Osteoblast (primary cell): ENCODE data around the gene TMEM266. TPM values are rescaled to one million over a fixed set of nuclear protein-coding genes. Genes with fewer than 3 reads are reported as not detected.

Experiments used
- DNase-seq: peaks from one replicate; pipeline ENCODE4 v3.0.0; 2011; ENCODE audit warnings: low spot score, mixed read lengths; ENCODE audit not compliant: insufficient read length; ENCODE audit errors: missing footprints
- H2AFZ ChIP-seq: 2 replicates; pipeline ENCODE4 v1.6.0; 2011; ENCODE audit warnings: mild to moderate bottlenecking, low read length
- H3K27ac ChIP-seq: 2 replicates; pipeline ENCODE4 v1.5.1; 2011; ENCODE audit warnings: mild to moderate bottlenecking, low read depth, low read length, moderate library complexity
- H3K27me3 ChIP-seq: 2 replicates; pipeline ENCODE4 v1.6.0; 2012; ENCODE audit warnings: mild to moderate bottlenecking, control low read depth, inconsistent platforms, low read length, moderate library complexity; ENCODE audit not compliant: insufficient read depth
- H3K36me3 ChIP-seq: 2 replicates; pipeline ENCODE4 v1.5.1; 2011; ENCODE audit warnings: mild to moderate bottlenecking, low read length, control low read depth, moderate library complexity; ENCODE audit not compliant: insufficient read depth
- H3K4me1 ChIP-seq: 2 replicates; pipeline ENCODE4 v1.5.1; 2011; ENCODE audit warnings: mild to moderate bottlenecking, low read length, control low read depth, moderate library complexity; ENCODE audit not compliant: insufficient read depth
- H3K4me2 ChIP-seq: 2 replicates; pipeline ENCODE4 v1.6.0; 2011; ENCODE audit warnings: mild to moderate bottlenecking, low read length; ENCODE audit not compliant: insufficient read depth
- H3K4me3 ChIP-seq: fragments of 200-600 bp; sonication (generic); 3 replicates; pipeline ENCODE4 v1.5.1; 2012; ENCODE audit warnings: mild to moderate bottlenecking, low read length, inconsistent platforms; ENCODE audit not compliant: insufficient read depth
- H3K79me2 ChIP-seq: 2 replicates; pipeline ENCODE4 v1.6.0; 2012; ENCODE audit warnings: mild to moderate bottlenecking, low read length, control low read depth, inconsistent platforms; ENCODE audit not compliant: insufficient read depth
- H3K9me3 ChIP-seq: 2 replicates; pipeline ENCODE4 v1.5.1; 2011; ENCODE audit warnings: low read depth, low read length, control low read depth
- H4K20me1 ChIP-seq: 2 replicates; pipeline ENCODE4 v1.6.0; 2012; ENCODE audit warnings: mild to moderate bottlenecking, low read length, control low read depth; ENCODE audit not compliant: insufficient read depth
- total RNA-seq: library from RNA; depleted of rRNA; stranded (reverse); fragments of >200 nt; gene quantifications from 2 replicates; pipeline ENCODE4 v1.2.3, GENCODE V29; 2012
- TF ChIP-seq, protein P1 (sequence below): IDR thresholded peaks from 2 replicates; pipeline ENCODE4 v1.5.1; 2011; ENCODE audit warnings: mild to moderate bottlenecking, low read depth, low read length, moderate library complexity; ENCODE audit errors: extremely low read depth

TMEM266 gene
- total RNA-seq, 1 donor: not detected

DNA sequence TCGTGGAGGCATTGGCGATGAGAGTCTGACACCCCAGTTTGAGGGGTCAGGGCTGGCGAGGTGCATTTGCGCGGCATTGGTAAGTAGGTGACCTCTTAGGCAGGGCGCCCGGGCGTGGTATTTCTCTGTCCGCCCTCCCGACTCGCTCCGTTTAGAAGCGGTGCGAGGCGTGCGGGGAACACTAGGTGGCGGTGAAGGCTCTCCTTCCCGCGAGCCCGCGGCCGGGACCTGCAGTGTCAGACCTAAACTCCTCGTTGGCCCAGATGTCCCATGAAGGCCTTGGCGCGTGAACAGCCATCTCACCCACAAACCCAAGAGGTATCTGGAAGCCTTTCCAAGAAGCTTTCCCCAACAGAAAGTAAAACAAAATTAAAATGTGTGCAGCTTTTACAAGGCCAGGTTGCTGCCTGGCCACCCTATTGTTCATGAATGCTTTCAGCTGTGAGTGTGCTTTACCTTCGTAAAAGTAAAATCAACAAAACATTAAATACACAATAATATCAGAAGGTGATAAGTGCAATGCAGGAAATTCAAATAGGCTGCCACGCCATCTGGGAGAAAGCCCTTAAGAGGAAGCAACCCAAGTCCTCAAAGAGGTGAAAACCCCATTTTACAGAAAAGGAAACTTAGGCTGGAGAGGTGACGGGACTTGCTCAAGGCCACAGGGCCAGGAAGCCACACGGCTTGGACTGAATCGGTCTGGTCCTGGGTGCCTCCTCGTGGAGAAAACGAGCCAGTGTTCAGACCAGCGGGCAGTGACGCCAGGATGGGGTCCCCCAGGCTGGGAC, 131.2 kb downstream of the TMEM266 start:
- TF ChIP-seq, protein P1, sequence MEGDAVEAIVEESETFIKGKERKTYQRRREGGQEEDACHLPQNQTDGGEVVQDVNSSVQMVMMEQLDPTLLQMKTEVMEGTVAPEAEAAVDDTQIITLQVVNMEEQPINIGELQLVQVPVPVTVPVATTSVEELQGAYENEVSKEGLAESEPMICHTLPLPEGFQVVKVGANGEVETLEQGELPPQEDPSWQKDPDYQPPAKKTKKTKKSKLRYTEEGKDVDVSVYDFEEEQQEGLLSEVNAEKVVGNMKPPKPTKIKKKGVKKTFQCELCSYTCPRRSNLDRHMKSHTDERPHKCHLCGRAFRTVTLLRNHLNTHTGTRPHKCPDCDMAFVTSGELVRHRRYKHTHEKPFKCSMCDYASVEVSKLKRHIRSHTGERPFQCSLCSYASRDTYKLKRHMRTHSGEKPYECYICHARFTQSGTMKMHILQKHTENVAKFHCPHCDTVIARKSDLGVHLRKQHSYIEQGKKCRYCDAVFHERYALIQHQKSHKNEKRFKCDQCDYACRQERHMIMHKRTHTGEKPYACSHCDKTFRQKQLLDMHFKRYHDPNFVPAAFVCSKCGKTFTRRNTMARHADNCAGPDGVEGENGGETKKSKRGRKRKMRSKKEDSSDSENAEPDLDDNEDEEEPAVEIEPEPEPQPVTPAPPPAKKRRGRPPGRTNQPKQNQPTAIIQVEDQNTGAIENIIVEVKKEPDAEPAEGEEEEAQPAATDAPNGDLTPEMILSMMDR: peak; percentile 83
- Histone ChIP-seq H3K4me2 (peak overlapping the region; percentile 79), H2AFZ (peak overlapping the region; percentile 78), H3K27me3 (peaks cover 18% of the 10 kb centered on the region), H3K9me3 (no peaks in the 10 kb centered on the region), H3K27ac (no peak overlapping the region), H3K4me1 (peaks cover 12% of the 10 kb centered on the region), H3K4me3 (peak overlapping the region; percentile 54), H4K20me1 (no peaks in the 10 kb centered on the region), H3K79me2 (no peaks in the 10 kb centered on the region), H3K36me3 (no peaks in the 10 kb centered on the region)
- DNase-seq: peak; percentile 98

DNA sequence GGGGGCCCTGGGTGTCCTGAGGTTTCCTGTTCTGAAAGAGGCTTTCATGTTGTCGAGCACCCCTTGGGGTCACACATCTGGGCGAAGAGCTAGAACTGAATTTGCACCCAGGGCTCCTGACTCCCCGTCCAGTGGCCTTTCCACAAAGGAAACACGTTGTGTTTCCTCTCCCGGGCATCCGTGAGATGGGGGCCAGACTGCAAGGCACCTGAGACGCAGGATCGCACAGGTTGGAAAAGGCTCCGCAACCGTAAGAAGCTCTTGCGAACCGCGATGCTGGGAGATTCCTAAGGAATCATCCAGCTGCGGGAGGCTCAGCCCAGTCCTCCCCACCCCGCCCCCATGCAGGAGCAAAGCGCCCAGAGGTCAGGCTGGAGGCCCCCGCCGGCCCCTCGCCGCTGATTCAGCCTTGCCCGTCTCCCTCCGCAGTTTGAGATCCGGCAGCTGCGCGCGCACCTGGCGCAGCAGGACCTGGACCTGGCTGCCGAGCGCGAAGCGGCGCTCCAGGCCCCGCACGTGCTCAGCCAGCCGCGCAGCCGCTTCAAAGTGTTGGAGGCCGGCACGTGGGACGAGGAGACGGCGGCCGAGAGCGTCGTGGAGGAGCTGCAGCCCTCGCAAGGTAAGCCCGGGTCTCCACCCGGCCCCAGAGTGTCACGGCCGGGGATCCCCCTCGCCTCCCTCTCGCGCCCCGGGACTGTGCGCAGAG, 131.9 kb downstream of the TMEM266 start:
- Histone ChIP-seq H3K27ac (no peak overlapping the region), H3K9me3 (no peaks in the 10 kb centered on the region), H3K79me2 (no peaks in the 10 kb centered on the region), H2AFZ (no peak overlapping the region), H3K4me1 (peaks cover 16% of the 10 kb centered on the region), H3K4me2 (peak overlapping the region; percentile 40), H3K36me3 (no peaks in the 10 kb centered on the region), H3K4me3 (no peak overlapping the region), H3K27me3 (peaks cover 18% of the 10 kb centered on the region), H4K20me1 (no peaks in the 10 kb centered on the region)
- DNase-seq: no peak
- TF ChIP-seq, protein P1: no peak

DNA sequence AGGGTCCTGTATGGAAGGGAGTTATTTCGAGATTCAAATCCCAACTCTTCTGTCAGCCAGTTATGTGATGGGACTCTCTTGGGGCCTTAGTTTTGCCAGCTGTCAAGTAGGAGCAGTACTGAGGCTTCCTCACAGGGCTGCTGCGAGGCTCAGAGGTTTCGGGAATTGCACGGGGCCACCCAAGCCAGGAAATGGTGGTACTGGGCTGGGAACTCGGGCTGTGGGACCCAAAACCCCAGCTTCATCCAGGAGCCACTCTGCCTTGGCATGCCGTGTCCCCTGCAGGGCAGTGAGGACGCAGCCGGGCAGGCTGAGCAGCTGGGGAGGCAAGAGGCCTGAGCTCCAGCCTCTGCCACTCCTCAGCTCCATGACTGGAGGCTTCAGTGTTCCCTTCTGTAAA, 132.9 kb downstream of the TMEM266 start:
- no peak overlapping the region for H2AFZ ChIP-seq
- TF ChIP-seq, protein P1: no peak

DNA sequence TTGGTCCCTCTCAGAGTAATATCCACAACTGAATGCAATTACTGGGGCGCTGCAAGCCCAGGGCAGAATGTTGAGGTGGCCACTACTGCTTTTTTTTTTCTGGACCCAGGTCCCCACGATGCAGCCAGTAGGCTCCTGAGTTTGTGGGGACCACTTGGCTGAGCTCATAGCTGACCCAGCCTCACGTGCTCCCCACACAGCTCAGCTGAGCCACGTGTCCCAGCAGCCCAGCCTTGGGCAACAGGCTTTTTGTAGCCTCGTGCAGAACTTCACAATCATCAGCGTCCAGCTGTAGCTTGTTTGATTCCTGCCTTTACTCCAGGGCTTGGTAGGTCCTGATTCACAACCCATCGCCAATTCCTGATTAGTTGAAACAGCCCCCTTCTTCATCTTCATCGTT, 134.1 kb downstream of the TMEM266 start:
- peaks cover 18% of the 10 kb centered on the region for H3K27me3 ChIP-seq
- H3K9me3 ChIP-seq: no peaks in the 10 kb centered on the region
- H3K4me2 ChIP-seq: no peak overlapping the region
- no peak overlapping the region for H3K4me3 ChIP-seq
- H2AFZ ChIP-seq: no peak overlapping the region
- peak; percentile 87 for DNase-seq
- H4K20me1 ChIP-seq: no peaks in the 10 kb centered on the region
- TF ChIP-seq, protein P1: no peak
- H3K27ac ChIP-seq: no peak overlapping the region
- no peaks in the 10 kb centered on the region for H3K79me2 ChIP-seq
- H3K36me3 ChIP-seq: no peaks in the 10 kb centered on the region
- H3K4me1 ChIP-seq: peaks cover 37% of the 10 kb centered on the region

More for the DNA sequence above, 132.9 kb downstream of the TMEM266 start:
- H3K36me3 ChIP-seq: no peaks in the 10 kb centered on the region
- H4K20me1 ChIP-seq: no peaks in the 10 kb centered on the region
- H3K79me2 ChIP-seq: no peaks in the 10 kb centered on the region
- H3K27me3 ChIP-seq: peaks cover 18% of the 10 kb centered on the region
- no peaks in the 10 kb centered on the region for H3K9me3 ChIP-seq
- no peak overlapping the region for H3K4me2 ChIP-seq
- H3K4me1 ChIP-seq: peaks cover 25% of the 10 kb centered on the region
- no peak overlapping the region for H3K27ac ChIP-seq
- no peak for DNase-seq
- no peak overlapping the region for H3K4me3 ChIP-seq
